ENCODE results near the gene HOXD1.

HOXD1 gene

GRCh38 chr2:176187899-176188773 lies at the start of gene HOXD1:
HOXD1 (plus strand) TSS chr2:176188668; CDS start chr2:176188802, 134 bp downstream.
- H3K36me3 Mint-ChIP-seq (ENCODE audit: low read depth): no peaks in the 10 kb centered on the region
- H3K4me1 Mint-ChIP-seq: peaks cover 24% of the 10 kb centered on the region
- peak within 1 kb of the TSS; percentile 88 to 96 (median 95) for H3K4me3 Mint-ChIP-seq
- peak within 1 kb of the TSS; percentile 64 to 86 (median 84) for H3K27ac Mint-ChIP-seq
- H3K27me3 Mint-ChIP-seq (ENCODE audit: low read depth): peaks cover 64% of the 10 kb centered on the region
- no peak for TF ChIP-seq CTCF (IDR thresholded peaks at IDR 0.05; ENCODE audit: unreplicated experiment in 3 of 3)
- no peaks in the 10 kb centered on the region for H3K9me3 Mint-ChIP-seq

- peak overlapping the region; percentile 88 to 97 (median 89) for H3K4me3 Mint-ChIP-seq
- peak overlapping the region; percentile 94 to 99 (median 99) for H3K27ac Mint-ChIP-seq
- peaks cover 27% of the 10 kb centered on the region for H3K36me3 Mint-ChIP-seq (ENCODE audit: low read depth)
These were observed 49.4 kb upstream of the HOXD1 start for GRCh38 chr2:176138923-176139660.

GRCh38 chr2:176139661-176140512 lies 48.6 kb upstream of the HOXD1 start:
- peaks cover 54% of the 10 kb centered on the region for H3K4me1 Mint-ChIP-seq
- TF ChIP-seq CTCF (IDR thresholded peaks at IDR 0.05; ENCODE audit: unreplicated experiment in 3 of 3): no peak
- H3K36me3 Mint-ChIP-seq (ENCODE audit: low read depth): peaks cover 30% of the 10 kb centered on the region
- H3K27ac Mint-ChIP-seq: peak overlapping the region; percentile 94 to 99 (median 99)
- peak overlapping the region; percentile 88 to 97 (median 89) for H3K4me3 Mint-ChIP-seq
- no peaks in the 10 kb centered on the region for H3K9me3 Mint-ChIP-seq
- H3K27me3 Mint-ChIP-seq (ENCODE audit: low read depth): no peaks in the 10 kb centered on the region

More at GRCh38 chr2:176138923-176139660, 49.4 kb upstream of the HOXD1 start:
- no peak for TF ChIP-seq CTCF (IDR thresholded peaks at IDR 0.05; ENCODE audit: unreplicated experiment in 3 of 3)
- no peaks in the 10 kb centered on the region for H3K9me3 Mint-ChIP-seq
- no peaks in the 10 kb centered on the region for H3K27me3 Mint-ChIP-seq (ENCODE audit: low read depth)
- peaks cover 55% of the 10 kb centered on the region for H3K4me1 Mint-ChIP-seq

- Mint-ChIP-seq H3K4me3 (peak overlapping the region; percentile 88 to 97 (median 89)), H3K27me3 (ENCODE audit: low read depth) (no peaks in the 10 kb centered on the region)
These were observed 47.8 kb upstream of the HOXD1 start for GRCh38 chr2:176140513-176141317.

More at GRCh38 chr2:176140513-176141317, 47.8 kb upstream of the HOXD1 start:
- peak overlapping the region; percentile 94 to 99 (median 99) for H3K27ac Mint-ChIP-seq
- peak; percentile 97 to 99 (median 98) for TF ChIP-seq CTCF (IDR thresholded peaks at IDR 0.05; ENCODE audit: unreplicated experiment in 3 of 3)
- H3K9me3 Mint-ChIP-seq: no peaks in the 10 kb centered on the region
- peaks cover 53% of the 10 kb centered on the region for H3K4me1 Mint-ChIP-seq
- peaks cover 39% of the 10 kb centered on the region for H3K36me3 Mint-ChIP-seq (ENCODE audit: low read depth)
